DOHH2 (cell line): ENCODE results near the gene TRIM47.
"Not testable (repeated sequence)": the region's sequence is repeated elsewhere in the genome, so short reads cannot be mapped to it uniquely, and the experiment has no call there.

Experiments used
- H3F3A ChIP-seq: fragments of 200-600 bp; sonication (generic), shearing (Covaris generic); 2 replicates; pipeline ENCODE4 v1.6.0; 2016; ENCODE audit warnings: antibody characterized with exemption, mild to moderate bottlenecking; ENCODE audit not compliant: control insufficient read depth, insufficient read depth
- H3K27ac ChIP-seq: fragments of 200-600 bp; sonication (generic); 2 replicates; pipeline ENCODE4 v1.5.1; 2014; ENCODE audit warnings: low read depth, mild to moderate bottlenecking, low read length, moderate library complexity
- H3K27me3 ChIP-seq: fragments of 200-600 bp; sonication (generic); 2 replicates; pipeline ENCODE4 v1.6.1; 2014; ENCODE audit warnings: mild to moderate bottlenecking, low read length, mixed read lengths; ENCODE audit not compliant: control insufficient read depth
- H3K36me3 ChIP-seq: fragments of 200-600 bp; sonication (generic); 2 replicates; pipeline ENCODE4 v1.6.1; 2014; ENCODE audit warnings: mild to moderate bottlenecking, low read length, moderate library complexity, mixed read lengths; ENCODE audit not compliant: control insufficient read depth
- H3K4me1 ChIP-seq: fragments of 200-600 bp; sonication (generic); 2 replicates; pipeline ENCODE4 v1.6.1; 2014; ENCODE audit warnings: mild to moderate bottlenecking, low read length, mixed read lengths; ENCODE audit not compliant: control insufficient read depth
- H3K4me2 ChIP-seq: fragments of 200-600 bp; sonication (generic); 2 replicates; pipeline ENCODE4 v1.6.0; 2014; ENCODE audit warnings: mild to moderate bottlenecking, low read length, moderate library complexity
- H3K4me3 ChIP-seq: fragments of 200-600 bp; sonication (generic); 2 replicates; pipeline ENCODE4 v1.5.1; 2014; ENCODE audit warnings: mild to moderate bottlenecking, low read length, mixed read lengths
- H3K79me2 ChIP-seq: fragments of 200-600 bp; sonication (generic); 2 replicates; pipeline ENCODE4 v1.6.1; 2014; ENCODE audit warnings: mild to moderate bottlenecking, low read length, mixed read lengths; ENCODE audit not compliant: control insufficient read depth
- H3K9me2 ChIP-seq: fragments of 200-600 bp; sonication (generic); replicated peaks from 2 replicates; pipeline ENCODE4 v1.6.1; 2014; ENCODE audit warnings: mild to moderate bottlenecking, low read length, mixed read lengths; ENCODE audit not compliant: control insufficient read depth
- H3K9me3 ChIP-seq: fragments of 200-600 bp; sonication (generic); 2 replicates; pipeline ENCODE4 v1.6.1; 2014; ENCODE audit warnings: antibody characterized with exemption, low read length, mixed read lengths; ENCODE audit not compliant: control insufficient read depth, insufficient read depth
- H4K20me1 ChIP-seq: fragments of 200-600 bp; sonication (generic); 2 replicates; pipeline ENCODE4 v1.6.0; 2014; ENCODE audit warnings: low read depth, mild to moderate bottlenecking, antibody characterized with exemption, low read length, moderate library complexity; ENCODE audit not compliant: control insufficient read depth, insufficient read depth
- EZH2phosphoT487 ChIP-seq: fragments of 200-600 bp; sonication (generic); IDR thresholded peaks from 2 replicates; pipeline ENCODE4 v1.6.1; 2017; ENCODE audit warnings: borderline replicate concordance, mild to moderate bottlenecking, antibody characterized with exemption, low read length, moderate library complexity, mixed read lengths
- TF ChIP-seq, protein P1 (sequence below): fragments of 200-600 bp; sonication (generic); IDR thresholded peaks from one replicate; pipeline ENCODE4 v1.5.1; 2014; ENCODE audit warnings: antibody characterized with exemption, mild to moderate bottlenecking, low read depth, low read length; ENCODE audit not compliant: poor library complexity, severe bottlenecking

Gene TRIM47

GRCh38 chr17:75853433-75853832 lies 24.9 kb downstream of the TRIM47 start:
- no peaks in the 10 kb centered on the region for H3K9me3 ChIP-seq
- peaks cover 32% of the 10 kb centered on the region for H3K4me1 ChIP-seq
- H3F3A ChIP-seq = peaks cover 10% of the 10 kb centered on the region
- no peaks in the 10 kb centered on the region for H3K9me2 ChIP-seq
- H3K4me2 ChIP-seq = no peak overlapping the region
- no peaks in the 10 kb centered on the region for H3K27me3 ChIP-seq
- H3K4me3 ChIP-seq = no peak overlapping the region
- H4K20me1 ChIP-seq = peaks cover 8% of the 10 kb centered on the region; the same call in 1 of the 2 replicates
- H3K27ac ChIP-seq = no peak overlapping the region
- peaks cover 23% of the 10 kb centered on the region for H3K36me3 ChIP-seq
- no peak for TF ChIP-seq EZH2phosphoT487
- TF ChIP-seq, protein P1, sequence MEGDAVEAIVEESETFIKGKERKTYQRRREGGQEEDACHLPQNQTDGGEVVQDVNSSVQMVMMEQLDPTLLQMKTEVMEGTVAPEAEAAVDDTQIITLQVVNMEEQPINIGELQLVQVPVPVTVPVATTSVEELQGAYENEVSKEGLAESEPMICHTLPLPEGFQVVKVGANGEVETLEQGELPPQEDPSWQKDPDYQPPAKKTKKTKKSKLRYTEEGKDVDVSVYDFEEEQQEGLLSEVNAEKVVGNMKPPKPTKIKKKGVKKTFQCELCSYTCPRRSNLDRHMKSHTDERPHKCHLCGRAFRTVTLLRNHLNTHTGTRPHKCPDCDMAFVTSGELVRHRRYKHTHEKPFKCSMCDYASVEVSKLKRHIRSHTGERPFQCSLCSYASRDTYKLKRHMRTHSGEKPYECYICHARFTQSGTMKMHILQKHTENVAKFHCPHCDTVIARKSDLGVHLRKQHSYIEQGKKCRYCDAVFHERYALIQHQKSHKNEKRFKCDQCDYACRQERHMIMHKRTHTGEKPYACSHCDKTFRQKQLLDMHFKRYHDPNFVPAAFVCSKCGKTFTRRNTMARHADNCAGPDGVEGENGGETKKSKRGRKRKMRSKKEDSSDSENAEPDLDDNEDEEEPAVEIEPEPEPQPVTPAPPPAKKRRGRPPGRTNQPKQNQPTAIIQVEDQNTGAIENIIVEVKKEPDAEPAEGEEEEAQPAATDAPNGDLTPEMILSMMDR = no peak
- peaks cover 25% of the 10 kb centered on the region for H3K79me2 ChIP-seq

GRCh38 chr17:75851693-75851991 lies 26.7 kb downstream of the TRIM47 start:
- H3K36me3 ChIP-seq = peaks cover 41% of the 10 kb centered on the region
- not testable (repeated sequence) for H3K9me3 ChIP-seq, H3K27ac ChIP-seq, H3K4me3 ChIP-seq, H4K20me1 ChIP-seq, H3K4me2 ChIP-seq, H3K27me3 ChIP-seq, H3K9me2 ChIP-seq, H3F3A ChIP-seq
- H3K4me1 ChIP-seq = peaks cover 18% of the 10 kb centered on the region
- H3K79me2 ChIP-seq = peaks cover 24% of the 10 kb centered on the region

- Histone ChIP-seq H3K4me1 (peaks cover 13% of the 10 kb centered on the region), H3K4me3 (no peak overlapping the region), H3K27ac (no peak overlapping the region), H3K36me3 (peaks cover 46% of the 10 kb centered on the region), H3K79me2 (peaks cover 18% of the 10 kb centered on the region), H4K20me1 (peaks cover 8% of the 10 kb centered on the region; the same call in 1 of the 2 replicates), H3K9me2 (no peaks in the 10 kb centered on the region), H3K27me3 (no peaks in the 10 kb centered on the region), H3F3A (0 out of 2 replicates have a peak, but pooled peaks cover 2% of the 10 kb centered on the region), H3K4me2 (no peak overlapping the region), H3K9me3 (no peaks in the 10 kb centered on the region)
- TF ChIP-seq EZH2phosphoT487 = no peak
- TF ChIP-seq, protein P1 = no peak
Measured at GRCh38 chr17:75850928-75851692, 27.3 kb downstream of the TRIM47 start.

DNA sequence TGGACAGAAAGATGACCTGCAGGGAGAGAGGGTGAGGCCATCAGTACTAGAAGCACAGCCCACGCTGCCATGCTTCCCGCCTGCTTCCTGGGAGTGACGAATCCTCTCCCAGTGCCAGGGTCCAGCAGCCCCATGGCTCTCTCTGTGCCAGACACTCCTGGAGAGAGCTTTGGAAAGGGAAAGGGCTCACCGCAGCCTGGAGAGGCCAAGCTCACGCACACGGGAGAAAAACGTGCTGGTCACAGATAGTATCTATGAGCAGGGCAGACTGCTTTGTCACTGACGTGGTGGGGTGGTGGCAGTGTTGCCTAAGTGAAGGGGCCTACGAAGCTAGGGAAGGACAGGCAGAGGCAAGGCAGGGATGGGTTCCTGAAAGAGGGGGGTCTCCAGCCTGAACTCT lies 28.7 kb downstream of the TRIM47 start:
- Histone ChIP-seq H3K9me2 (no peaks in the 10 kb centered on the region), H3K27me3 (no peaks in the 10 kb centered on the region), H3K4me1 (peaks cover 27% of the 10 kb centered on the region), H4K20me1 (peaks cover 8% of the 10 kb centered on the region; the same call in 1 of the 2 replicates), H3K27ac (no peak overlapping the region), H3K4me2 (no peak overlapping the region), H3K79me2 (peaks cover 14% of the 10 kb centered on the region), H3K36me3 (peaks cover 50% of the 10 kb centered on the region), H3F3A (peaks cover 7% of the 10 kb centered on the region; the same call in 1 of the 2 replicates), H3K9me3 (no peaks in the 10 kb centered on the region), H3K4me3 (no peak overlapping the region)
- TF ChIP-seq, protein P1 = no peak
- TF ChIP-seq EZH2phosphoT487 = no peak
